GM12892 (cell line): ENCODE results near the gene OR6T1.

Experiments
- POLR2A ChIP-seq: IDR thresholded peaks from 2 replicates; pipeline ENCODE4 v1.6.1; 2011; ENCODE audit warnings: low read depth, low read length, control low read depth
- POLR2AphosphoS5 ChIP-seq: IDR thresholded peaks from 2 replicates; pipeline ENCODE4 v1.6.1; 2011; ENCODE audit warnings: low read depth, low read length, control low read depth

GRCh38 chr11:123977731-123978347 lies 34.2 kb upstream of the OR6T1 start, which contains the start of gene OR10S1:
- TF ChIP-seq POLR2AphosphoS5 (no peak), POLR2A (no peak)
